NCI-H146 treated with DMSO at 0.1 percent for 48 hours (cell line): ENCODE results near the gene JAKMIP3.
A peak's percentile ranks its signal among the peaks of the same experiment; 100 is the strongest.

Experiments
- DNase-seq: peaks from one replicate; lab custom pipeline; 2025; ENCODE audit not compliant: unreplicated experiment; lab: John Stamatoyannopoulos, UW

The JAKMIP3 gene

GRCh38 chr10:132097609-132098377 lies 32.0 kb downstream of the JAKMIP3 start:
- no peak for DNase-seq

- no peak for DNase-seq
Observed at GRCh38 chr10:132098539-132099388, 33.0 kb downstream of the JAKMIP3 start.

GRCh38 chr10:132099389-132100090 lies 33.8 kb downstream of the JAKMIP3 start:
- no peak for DNase-seq

DNA sequence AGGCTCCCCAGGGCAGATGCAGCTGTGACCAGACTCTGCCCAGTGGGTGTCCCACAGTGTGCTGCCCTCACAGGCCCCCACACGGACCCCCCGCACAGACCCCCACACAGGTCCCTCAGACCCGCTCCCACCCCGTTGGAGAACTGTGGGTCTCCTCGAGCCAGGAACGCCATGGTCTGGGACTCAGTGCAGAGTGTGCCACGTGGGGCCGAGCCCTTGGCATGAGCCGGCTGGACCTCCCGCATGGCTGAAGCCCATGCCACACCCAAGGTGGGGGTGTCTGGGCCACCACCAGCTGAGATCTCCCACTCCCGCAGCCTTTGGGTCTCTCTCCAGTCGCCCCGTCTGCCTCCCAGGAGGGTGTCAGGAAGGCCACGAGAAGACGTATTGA lies 34.3 kb downstream of the JAKMIP3 start:
- DNase-seq, result no peak

- no peak for DNase-seq
Observed at GRCh38 chr10:132100556-132101349, 35.0 kb downstream of the JAKMIP3 start.

- no peak for DNase-seq
Observed at GRCh38 chr10:132101529-132101928, 35.8 kb downstream of the JAKMIP3 start.

- DNase-seq, result no peak
Observed at GRCh38 chr10:132102071-132102716, 36.4 kb downstream of the JAKMIP3 start.

GRCh38 chr10:132102717-132103110 lies 37.0 kb downstream of the JAKMIP3 start:
- no peak for DNase-seq

DNA sequence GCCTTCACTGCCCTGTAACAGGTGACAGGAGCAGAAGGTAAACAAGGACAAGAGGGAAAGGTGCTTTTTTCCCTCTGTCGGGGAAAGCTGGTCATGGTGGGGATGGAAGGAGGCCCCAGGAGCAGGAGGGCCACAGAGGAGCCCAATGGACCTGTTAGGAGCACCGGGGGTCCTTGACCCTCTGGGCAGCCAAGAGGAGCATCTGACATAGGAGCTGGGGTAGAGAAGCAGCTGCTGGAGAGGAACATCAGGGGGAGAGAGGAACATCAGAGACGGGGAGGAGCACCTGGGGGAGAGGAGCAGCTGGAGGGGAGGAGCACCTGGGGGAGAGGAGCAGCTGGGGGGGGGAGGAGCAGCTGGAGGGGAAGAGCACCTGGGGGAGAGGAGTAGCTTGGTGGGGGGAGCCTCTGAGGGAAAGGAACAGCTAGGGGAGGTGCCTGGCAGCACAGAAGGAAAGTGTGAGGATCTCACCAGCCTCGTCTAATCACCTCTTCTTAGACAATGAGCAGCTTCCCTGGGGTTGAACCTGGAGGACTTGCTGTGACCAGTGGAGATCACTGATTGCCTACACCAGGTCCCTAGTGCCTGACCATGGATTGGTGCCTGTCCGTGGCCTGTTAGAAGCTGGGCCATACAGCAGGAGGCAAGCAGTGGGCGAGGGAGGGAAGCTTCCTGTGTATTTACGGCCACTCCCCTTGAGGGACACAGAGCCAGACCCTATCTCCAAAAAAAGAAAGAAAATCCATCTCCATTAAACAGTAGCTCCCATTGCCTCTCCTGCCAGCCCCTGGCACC lies 37.6 kb downstream of the JAKMIP3 start:
- no peak for DNase-seq

- no peak for DNase-seq
Observed at GRCh38 chr10:132104062-132104461, 38.3 kb downstream of the JAKMIP3 start.

DNA sequence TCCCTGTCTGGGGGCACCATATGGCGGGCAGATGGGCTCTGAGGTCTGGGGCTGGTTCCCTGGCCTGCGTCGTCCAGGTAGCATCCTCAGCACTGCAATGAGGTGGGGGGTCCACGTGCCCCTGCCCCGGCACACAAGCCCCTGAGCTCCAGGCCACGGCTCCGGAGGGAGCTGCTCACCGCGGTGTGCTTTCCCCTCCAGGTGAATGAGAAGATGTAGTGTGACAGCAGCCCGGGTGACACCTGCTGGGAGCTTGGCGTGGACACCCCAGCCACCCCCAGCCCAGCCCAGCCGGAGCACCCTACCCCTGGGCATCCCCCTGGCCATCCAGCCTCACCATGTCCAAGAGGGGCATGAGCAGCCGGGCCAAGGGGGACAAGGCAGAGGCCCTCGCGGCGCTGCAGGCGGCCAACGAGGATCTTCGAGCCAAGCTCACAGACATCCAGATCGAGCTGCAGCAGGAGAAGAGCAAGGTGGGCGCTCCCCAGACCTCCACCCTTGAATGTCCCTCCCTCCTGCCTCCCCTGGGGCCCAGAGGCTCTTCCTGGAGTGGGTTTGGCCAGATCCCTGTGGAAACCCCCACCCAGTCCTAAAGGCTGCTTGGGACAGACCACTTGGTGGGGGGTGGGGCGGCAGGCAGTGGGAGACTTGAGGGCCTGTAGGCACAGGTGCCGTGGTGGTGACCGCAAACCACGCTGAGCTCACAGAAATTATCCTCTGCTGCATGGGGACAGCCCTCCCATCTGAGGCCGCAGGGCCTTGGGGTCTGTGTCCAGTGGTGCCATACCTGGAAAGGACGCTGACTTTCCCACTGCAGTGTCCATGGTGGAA lies 38.9 kb downstream of the JAKMIP3 start:
- no peak for DNase-seq

DNA sequence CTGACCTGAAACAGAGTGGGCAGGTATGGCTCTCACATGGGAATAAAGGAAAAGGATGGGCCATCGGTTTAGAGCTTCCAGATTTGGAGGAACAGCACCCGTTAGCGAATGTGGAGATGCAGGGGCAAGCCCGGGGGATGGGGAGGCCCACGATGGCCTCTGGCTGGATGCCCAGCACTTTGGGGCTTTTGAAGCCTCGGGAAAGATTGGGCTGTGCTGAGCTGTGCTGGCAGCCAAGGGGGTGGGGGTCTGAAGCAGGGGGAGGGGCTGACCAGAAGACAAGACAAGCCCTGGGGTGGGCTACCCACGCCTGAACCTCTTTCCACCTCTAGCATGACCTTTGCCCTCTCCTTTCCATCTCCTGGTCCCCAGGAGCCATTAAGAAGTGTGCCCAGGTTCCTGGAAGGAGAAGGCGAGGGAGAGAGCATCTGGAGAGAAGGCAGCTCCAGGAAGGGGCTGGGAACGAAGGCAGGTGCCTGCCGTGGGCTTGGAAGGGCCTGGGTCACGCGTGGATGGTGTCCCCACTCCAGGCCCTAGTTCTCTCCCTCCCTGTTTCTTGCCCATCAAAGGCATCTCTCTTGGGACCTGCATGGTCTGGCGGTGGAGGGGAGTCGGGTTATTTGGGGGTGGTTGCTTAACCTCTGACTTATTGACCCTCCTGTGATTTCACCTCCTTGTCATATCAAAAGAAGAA lies 39.7 kb downstream of the JAKMIP3 start:
- no peak for DNase-seq

DNA sequence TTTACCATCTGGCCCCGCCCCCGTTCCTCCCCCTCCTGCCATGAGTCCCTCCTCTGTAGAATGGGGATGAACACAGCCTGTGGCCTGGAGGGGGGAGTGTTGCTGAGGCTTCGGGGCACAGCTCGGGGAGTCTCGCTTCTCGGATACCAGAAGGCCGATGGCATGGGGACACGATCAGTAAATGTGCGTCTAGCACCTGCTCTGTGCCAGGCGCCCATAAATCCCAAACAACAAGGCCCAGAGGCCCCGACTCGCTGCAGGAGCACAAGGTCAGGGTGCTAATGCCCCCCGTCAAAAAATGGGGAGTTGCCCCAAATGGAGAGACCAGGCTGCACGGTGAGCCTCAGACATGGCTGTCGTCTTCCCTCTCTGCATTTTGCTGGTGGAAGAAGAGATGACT lies 40.7 kb downstream of the JAKMIP3 start:
- no peak for DNase-seq

- peak; percentile 25 for DNase-seq
Observed at GRCh38 chr10:132107186-132107948, 41.6 kb downstream of the JAKMIP3 start.

DNA sequence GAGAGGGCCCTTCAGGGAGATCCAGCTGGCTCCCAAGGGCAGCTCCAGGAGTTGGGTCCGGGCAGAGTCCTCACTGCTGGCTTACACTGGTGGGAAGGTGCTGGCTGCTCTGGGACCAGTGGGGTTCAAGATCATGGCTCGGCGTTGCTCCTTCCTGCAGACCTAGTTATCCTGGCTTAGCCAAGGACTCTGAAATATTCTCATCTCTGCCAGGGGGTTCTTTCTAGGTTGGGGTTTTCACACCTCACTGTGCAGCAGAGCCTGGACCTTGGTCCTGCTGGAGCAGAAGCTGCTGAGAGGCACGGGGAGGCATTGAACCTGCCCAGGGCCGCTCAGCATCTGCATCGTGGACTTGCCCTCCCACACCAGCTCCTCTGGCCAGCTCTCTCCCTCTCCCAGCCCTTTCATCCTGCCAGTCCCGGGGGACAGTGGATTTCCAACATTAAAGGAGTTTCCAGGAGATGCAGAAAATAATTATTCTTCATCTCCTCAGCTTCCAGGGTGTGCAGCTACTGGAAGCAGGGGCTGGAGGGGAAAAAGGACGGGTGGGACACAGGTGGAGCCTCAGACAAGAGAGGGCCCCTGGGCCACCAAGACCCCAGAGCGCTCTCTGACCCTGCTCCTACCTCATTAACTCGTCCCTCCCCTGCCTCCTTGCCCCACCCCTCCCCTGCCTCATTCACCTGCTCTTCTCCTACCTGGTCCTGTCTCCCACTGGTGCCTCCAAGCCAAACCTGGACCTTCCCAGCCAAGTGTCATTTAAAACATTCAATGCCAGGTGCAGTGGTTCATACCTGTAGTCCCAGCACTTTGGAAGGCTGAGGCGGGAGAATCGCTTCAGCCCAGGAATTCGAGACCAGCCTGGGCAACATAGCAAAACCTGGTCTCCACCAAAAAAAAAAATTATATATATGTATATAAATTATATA lies 42.5 kb downstream of the JAKMIP3 start:
- no peak for DNase-seq
